ENCODE data around the gene FOXP1.

- no peak for TF ChIP-seq CTCF (IDR thresholded peaks at IDR 0.05; ENCODE audit: low read depth, low read length, poor library complexity, severe bottlenecking)
- TF ChIP-seq EZH2phosphoT487 (IDR thresholded peaks at IDR 0.05; ENCODE audit: borderline replicate concordance, low read length): no peak
These were observed 84.2 kb downstream of the FOXP1 start for GRCh38 chr3:71499227-71499876.
